DMS79 treated with DMSO at 0.1 percent for 48 hours (cell line): ENCODE data around the gene GRB10.

Source experiments
- DNase-seq: peaks from one replicate; lab custom pipeline; 2025; lab: John Stamatoyannopoulos, UW

Gene GRB10

DNA sequence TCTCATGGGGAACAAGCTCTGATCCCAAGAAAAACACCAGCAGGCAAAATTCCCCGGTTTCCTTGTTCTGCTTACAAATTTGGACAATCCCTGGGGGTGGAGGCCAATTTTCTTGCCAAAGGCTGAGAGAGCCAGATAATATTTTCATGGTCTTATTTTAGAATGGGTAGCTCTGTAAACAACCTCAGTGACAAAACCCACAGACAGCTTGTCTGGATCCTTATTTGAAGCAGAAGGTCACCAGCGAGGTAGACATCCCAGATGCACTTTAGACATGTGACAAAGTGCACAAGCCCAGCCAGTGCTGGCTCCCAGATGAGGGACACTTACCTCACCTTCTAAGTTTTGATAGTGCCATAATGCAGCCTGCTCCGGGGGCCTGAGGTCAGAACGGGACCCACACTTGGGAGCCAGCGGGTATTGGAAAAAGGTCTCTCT is 114.9 kb downstream of the GRB10 start:
- DNase-seq, result no peak

DNA sequence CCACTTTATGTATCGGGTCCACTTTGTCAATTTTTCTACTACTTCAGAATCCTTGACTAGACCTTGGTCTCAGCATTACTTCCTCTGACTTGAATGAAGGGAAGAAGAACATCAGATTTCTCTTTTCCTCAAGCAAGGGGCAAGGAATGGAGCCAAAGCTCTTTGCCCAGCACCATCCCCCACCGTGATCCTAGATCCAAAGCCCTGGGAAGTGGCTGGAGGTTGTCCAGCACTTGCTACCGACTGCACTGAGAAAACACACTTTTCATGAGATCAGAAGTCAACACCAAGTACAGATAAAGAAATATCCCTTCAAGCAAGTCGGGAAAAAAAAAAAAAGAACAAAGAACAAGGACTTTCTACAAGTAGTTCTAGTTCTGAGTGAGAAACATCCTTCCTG is 115.4 kb downstream of the GRB10 start:
- DNase-seq, result no peak

DNA sequence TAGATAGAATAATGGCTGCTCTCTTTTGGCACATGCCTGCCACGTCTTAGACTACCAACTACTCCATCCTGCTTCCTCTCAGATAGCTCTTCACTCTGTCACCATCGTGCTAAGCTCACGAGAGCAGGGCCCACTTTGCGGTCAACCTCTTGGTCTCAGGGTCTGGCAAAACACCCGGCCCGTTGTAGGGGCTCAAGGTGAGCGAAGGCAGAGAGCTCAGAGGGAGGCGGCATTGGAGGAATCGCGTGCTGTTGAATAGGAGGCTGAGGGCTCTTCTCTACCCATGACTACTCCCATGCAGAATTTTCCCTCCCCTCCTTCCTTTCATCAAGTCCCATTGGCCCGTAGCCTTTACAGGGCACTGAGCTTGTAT is 116.6 kb downstream of the GRB10 start:
- peak; percentile 80 for DNase-seq

DNA sequence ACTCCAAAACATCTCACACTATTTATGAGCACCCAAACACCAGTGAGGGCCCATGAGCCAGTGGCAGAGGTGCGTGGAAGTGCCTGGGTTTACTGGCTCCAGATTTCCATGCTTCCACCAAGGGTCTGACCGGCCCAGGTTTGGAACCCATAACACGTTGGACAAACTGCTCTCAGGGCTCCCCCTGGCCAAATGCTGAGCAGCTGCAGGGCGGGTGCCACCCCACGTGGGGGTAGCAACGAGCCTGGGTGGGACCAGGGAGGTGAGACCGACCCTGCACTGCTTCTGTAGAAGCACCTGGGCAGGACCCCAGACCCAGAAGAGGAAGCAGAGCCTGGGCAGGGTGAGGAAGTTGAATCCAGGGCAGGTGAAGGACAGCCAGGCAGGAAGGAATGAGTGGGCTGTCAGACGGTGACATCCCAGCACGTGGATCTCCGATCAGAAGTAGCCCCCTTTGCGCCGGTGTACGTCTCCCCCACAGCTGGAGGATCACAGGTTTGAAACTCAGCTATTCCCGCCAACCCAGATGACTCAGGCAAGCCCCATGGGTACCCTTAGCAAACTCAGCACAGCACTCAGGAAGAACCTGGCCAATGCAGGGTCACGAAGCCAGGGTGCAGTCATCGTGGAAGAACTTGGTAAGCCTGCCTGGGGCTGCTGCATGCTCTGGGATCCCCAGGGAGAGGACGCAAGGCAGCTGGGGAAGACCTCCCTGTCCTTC is 117.1 kb downstream of the GRB10 start:
- DNase-seq, result no peak

DNA sequence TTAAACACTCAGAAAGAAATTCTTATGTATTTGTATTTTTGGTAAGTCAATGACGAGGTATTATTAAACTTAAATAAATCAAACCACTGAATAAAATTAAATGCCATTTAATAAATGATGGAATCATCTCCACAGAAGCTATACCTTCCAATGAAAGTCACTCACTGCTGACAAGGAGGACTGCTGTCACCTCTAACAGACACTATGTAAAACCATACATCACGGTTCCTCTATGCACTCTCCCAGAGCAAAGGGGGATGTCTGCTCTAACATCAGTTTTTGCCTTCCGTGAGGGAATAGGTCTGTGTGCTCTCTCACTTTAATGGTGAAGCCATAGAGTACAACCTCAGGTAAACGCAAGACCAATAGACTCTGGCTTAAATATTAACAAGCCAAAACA is 117.8 kb downstream of the GRB10 start:
- no peak for DNase-seq

DNA sequence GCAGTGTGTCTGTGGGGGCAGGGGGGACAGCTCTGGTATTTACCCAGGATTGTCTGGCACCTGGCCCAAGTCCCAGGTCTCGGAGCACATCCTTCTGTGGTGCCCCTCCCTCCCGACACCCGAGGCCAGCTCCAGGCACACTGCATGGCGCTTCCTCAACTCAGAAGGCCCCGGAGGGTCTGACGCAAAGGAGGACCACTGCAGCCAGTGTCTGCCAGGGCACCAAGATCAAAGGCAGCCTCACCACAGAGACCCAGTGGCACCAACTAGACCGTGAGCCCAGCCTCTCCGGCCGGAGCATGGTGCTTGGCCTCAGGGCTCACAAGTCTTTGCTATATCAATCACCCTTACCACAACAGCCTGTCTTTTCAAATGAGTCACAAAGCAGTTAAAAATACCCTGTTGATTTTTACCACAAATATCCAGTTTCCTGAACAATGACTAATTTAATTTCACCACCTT is 118.2 kb downstream of the GRB10 start:
- no peak for DNase-seq

DNA sequence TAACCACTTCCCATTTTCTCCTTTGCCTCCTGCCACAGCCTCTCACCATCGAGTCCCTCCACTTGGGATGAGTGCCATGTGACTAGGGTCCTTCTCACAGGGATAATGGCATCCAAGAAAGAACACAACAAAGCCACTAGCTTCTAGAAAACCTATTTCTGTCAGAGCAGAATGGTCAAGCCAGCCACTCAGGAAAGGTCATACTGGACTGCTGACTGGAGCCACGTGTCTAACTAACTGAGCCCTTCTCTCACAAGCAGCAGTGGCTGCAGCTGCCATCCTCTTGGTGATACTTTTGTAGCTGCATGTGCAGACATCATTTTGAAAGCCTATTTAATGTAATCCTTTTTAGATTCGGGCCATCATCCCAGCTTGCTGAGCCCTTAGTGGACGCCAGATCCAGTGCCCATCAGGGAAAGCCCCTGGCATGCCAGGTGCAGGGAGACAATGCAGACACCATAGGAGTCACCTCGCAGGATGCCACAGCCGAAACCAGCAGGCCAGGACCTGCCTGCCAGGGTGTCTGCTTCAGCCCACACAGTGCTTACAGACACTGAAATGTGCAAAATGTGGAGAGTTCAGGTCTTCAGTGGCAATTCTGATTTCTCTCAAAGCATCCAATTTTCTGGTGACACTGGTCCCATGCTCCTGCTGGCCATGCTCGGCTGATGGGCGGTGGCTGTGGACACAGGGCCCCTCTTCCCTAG is 119.1 kb downstream of the GRB10 start:
- DNase-seq, result peak; percentile 14

DNA sequence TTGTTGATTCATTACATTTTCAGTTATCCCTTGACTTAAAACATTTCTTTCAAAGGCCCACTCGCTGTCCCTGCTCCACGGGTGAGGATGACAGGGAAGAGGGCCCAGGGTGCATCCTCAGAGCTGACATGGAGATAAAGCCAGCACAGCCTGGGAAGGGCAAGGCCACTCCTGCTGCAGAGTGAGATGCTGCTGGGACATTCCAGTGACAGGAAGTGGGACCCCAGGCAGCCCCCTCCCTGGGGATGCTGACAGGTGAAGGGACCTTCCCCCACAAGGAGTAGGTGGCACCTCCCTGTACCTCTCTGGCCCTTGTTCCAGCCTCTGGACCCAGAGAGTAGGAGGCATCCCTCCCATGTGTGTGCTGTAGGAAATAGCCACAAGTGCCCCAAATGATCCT is 119.7 kb downstream of the GRB10 start:
- DNase-seq, result no peak

DNA sequence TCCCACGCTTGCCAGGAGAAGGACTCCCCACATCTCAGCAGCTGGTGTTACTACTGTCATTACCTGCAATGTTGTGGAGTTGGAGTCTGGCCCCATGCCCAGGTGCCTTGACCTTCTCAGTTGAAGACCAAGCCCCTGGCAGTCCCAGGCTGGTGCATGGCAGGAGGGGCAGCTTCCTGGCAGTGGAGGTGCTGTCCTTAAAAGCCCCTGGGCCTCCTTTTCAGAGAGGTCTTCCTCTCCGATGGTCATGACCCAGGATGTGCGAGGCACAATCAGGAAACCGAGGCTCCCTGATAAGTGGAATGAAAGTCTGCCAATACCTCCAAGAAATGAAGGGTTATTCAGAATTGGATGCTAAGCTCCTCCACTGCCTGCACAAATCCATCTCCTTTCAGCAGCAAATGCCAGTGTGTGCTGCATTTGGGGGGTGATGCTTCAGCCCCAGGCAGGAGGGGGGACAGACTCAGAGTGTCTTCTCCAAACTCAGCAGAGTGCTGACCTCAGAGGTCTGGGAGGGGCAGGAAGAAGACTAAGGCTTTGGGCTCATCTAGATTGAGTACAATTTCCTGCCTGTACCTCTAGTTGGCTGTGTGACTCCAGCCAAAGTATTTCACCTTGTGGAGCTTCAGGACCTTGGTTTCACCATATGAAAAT is 120.5 kb downstream of the GRB10 start:
- peak; percentile 50 for DNase-seq

DNA sequence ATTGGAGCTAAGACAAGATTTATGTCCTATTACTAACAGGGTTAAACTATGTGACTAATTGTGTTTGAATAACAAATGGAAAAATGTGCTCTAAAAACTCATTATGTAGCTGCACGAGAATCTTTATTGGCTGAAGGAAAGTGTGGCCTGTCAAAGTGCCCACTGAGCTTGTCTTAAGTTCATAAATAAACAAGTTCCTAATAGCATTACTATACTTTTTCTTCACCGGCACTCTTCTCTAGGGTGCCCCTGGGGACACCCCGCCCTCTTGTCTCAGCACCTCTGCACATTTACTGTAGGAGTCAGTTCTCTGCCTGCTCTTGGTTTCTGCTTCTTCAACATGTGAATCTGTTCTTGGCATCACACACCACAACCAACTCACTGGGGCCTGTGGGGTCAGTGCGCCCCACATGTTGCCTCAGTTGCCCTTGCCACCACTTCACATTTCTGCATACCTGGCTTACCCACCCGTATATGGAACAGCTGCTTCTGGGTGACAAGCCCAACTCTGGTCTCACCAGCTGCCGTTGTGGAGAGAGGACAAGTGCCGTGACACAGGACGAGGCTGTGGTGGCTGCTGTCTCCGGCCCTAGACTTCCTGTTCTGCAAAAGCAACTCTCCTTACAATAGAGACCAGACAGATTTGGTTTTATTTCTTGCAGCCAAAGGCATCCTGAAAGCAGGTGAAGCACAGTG is 121.2 kb downstream of the GRB10 start:
- peak; percentile 65 for DNase-seq

DNA sequence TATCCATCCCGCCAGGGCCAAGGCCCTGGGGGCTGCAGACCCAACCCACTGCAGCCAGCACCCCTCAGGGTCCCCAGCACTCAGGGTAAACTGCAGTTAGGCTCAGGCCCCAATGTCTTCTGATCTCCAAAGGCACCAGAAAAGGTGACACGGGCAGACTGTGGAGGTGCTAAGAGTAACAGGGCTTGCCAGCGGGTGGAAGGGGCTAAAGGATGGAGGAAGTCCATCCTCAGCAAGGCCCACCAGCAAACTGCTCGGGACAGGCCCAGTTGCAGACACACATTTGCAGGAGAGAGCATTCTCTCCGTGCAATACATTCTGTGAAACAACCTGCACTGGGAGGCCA is 121.9 kb downstream of the GRB10 start:
- no peak for DNase-seq

DNA sequence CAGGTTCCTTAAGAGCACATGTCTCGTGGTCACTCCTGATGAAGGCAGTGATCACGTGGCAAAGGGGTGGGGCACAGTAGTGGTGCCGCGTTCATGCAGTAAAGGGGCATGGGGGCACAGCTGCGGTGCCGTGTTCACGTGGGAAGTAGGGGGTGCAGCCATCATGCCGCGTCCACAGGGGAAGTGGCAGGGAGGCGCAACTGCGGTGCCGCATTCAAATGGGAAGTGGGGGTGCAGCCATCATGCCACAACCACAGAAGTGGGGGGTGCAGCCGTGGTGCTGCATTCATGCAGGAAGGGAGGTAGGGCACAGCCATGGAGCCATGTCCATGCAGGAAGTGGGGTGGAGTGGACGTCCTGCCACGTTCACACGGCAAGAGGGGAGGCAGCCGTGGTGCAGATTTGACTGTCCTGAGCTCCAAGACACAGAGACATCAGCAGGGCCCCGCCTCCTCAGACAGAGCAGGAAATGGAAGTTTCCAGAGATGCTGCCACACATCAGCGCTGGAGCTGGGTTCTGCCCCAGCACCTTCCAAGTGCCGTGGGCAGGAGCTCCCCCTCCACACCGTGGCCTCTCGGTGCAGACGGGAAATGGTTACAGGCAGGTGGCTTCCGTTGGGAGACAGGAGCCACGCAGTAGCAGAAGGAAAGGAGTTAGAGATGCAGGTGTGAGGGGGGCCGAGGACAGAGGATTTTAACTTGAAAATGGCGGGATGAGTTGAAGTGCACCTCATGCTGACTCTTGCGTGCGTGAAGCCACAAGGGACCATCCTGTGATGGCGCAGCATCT is 122.5 kb downstream of the GRB10 start:
- DNase-seq, result no peak

DNA sequence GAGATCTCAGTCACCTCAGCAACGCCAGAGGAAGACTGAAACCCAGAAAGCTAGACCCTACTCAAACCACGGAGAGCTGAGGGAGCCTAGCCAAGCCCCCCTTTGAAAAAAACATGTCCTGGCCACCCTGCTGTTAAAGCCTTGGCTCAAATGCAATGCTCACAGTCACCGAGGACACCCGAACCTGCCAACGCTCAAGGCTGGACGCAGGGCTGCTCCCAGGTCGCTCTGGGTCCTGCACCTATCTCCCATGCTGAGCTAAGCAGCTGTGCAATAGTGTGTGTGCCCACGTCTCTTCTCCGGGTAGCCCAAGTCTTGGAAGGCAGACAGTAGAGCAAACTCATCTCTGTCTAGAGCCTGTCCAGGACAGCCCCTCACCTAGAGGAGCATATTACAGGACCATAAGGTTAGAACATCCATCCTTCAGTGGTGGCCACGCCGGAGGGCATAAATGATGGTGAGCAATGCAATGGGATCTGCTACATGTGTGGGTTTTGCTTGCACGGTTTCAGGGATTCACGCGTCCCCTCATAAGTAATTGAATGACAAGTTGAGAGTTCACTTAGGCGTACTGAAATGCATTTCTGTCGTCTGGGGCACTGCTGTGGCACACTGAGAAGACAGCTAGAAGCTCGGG is 123.2 kb downstream of the GRB10 start:
- no peak for DNase-seq

DNA sequence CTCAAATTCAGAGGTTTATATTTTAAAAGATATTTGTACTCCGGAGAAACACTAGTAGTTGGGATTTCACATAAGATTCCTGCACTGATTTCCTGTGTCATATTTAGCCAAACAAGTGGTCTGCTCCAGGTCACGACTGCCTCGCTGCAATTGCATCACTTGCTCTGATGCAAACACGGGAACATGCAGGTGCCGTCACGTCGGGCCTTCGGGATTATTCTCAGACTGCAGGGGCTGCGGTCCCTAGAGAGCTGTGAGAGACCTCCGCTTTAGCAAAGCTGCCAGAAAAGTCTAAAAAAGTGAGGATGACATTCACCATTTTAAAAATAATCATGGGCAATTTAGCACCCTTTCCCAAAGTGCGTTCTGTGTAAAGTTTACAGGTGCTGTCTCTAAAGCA is 124.0 kb downstream of the GRB10 start:
- DNase-seq, result no peak

DNA sequence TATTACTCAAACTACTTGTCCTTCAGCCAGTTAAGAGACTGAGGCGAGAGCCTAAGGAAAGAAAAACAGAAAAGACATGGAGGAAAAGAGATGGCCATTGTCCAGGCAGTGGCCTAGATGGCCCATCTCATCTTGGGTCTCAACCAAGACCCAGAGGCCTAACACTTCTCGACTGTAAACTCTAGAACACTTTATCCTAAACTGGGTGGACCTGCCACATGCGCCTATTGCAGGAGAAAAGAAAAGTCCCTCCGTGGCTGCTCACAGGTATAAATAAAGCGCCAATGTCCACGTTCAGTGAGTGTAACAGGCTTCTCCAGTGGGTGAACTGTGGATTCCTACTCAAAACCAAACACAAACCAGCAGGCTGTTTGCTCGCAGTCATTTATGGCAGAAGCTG is 124.8 kb downstream of the GRB10 start:
- no peak for DNase-seq

DNA sequence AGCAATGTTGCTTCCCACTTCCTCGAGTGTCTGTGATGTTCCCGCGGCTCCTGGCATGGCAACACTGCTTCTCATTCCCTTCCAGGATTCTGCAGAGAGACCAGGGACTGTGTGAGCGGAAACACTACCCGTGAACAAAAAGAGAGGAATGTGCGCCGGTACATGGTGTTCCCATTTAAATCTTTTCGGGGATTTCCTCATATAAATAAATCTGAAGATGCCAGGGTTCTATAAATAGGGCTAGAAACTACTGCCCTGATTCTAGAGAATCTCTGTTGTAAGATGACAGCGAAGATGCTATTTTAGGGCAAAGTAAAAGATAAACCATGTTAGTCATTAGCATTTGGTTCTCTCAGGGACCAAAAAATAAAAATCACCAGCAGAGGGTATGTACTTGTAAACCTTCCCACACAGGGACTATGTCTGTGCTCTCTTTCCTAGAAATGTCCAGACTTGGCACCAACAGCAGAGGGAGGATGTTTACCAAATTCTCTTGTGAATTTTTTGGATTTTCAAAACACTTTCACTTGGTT is 125.3 kb downstream of the GRB10 start:
- DNase-seq, result no peak

DNA sequence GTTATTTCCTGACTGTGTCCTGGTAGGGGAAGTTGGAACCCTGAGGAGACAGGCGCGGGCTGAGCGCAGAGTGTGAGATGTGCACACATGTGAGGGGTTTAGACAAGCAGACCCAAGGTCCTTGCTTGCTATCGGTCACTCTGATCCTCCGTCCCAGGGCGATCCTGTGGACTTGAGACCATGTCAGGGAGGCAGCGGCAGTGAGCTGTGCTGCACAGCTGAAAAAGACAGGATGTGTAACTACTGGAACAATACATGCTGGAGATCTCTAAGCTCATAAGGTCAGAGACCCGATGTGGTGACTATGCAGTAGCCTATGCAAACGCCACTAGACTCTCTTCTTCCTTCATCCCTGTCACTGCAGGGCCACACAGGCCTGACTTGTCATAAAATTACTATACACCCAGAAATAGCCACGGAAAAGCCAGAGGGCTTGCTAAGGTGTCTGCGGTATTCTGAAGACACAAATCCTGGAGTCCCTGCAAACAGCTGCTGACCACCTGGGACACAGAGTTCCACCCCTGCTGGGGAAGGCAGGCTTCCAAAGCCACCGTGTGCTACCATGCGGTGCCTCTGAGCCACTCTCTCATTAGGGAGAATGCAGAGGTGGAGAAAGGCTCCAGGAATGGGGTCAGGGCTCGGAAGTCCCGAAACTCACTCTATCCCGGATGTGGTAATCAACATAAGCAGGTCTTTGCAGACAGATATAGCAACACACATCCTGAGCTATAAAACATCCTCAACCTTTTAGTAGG is 126.4 kb downstream of the GRB10 start:
- no peak for DNase-seq

DNA sequence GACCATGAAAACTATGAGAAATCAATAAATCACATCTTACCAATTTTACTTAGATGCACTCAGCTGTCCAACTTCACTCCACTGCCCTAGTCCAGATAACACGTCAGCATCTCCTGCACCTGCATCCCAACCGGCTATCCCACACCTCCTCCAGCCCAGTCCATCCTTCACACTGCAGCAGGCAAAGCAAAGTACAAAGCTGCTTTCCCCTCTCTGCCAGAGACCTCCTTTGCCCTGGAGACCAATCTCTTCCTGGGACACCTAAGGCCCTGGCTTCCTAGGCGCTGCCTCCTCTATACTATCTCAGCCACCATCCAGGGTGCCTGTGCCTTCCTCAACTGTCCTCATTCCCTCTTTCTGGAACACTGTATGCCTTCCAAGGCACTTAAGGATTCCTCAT is 127.2 kb downstream of the GRB10 start:
- DNase-seq, result no peak

DNA sequence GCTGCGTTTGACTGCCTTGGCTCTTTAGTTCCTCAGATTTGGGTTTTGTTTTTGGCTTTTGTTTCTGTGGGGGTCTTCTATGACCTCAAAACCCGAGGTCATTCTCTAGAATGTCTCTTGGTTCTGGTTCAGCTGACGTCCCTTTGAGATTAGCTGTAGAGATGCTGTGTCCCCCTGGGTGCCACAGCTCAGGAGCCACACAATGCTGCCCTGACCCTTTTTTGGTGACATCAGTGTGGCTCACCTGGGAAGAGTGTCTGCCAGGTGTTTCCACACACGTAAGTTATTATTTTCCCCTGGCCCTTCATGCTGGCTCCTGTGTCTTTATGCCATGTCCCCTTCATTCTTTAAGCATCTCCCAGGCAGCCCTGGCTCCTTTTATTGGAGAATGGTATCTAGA is 127.7 kb downstream of the GRB10 start:
- no peak for DNase-seq

DNA sequence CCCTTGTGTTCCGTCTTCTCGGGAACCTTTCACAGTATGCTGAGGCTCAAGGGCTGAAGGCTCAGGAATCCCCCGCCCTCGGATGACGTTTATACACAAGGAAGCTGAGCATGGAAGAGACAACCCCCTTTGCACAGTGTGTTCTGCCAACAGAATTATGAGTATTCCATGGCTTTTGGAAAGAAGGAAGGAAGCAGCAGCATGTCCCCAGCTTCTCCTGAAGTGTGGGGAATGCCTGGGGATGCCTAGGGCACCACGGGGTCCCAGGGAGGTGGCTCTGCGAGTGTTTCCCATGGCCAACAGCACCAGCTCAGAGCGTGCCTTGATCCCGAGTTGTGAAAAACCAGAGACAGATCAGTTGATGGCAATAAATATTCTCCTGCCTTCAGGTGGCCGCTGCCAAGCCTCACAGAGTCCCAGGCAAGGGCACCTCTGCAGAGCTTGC is 128.7 kb downstream of the GRB10 start:
- no peak for DNase-seq
